Kidney (tissue), 14 donors: Measurements from ENCODE around the gene ZNF605. TPM values are rescaled to one million over a fixed set of nuclear protein-coding genes. Genes with fewer than 3 reads are reported as not detected.

Experiments
- DNase-seq, 5 donors: peaks; one replicate each; pipeline ENCODE4 v3.0.0-alpha.2; 2013 to 2020
- FAIRE-seq: peaks from 2 replicates; lab custom pipeline; 2012; peaks lifted over from hg19 to GRCh38; lab: Jason Lieb, UNC
- H3K27ac ChIP-seq, 2 donors: one replicate each; pipeline ENCODE4 v1.7.0; 2013; ENCODE audit warnings: low read depth in 2 of 2, low read length in 2 of 2, inconsistent platforms in 1 of 2
- H3K27me3 ChIP-seq: one replicate; pipeline ENCODE4 v1.7.1; 2013; ENCODE audit warnings: low read length, inconsistent platforms; ENCODE audit not compliant: control insufficient read depth, insufficient read depth
- H3K36me3 ChIP-seq, 3 donors: one replicate each; pipeline versions ENCODE4 v1.7.0 to v1.7.1; 2013; ENCODE audit warnings: low read length in 3 of 3, control low read depth in 1 of 3, inconsistent platforms in 1 of 3; ENCODE audit not compliant: insufficient read depth in 3 of 3, control insufficient read depth in 2 of 3
- H3K4me1 ChIP-seq, 3 donors: one replicate each; pipeline versions ENCODE4 v1.7.0 to v1.7.1; 2013; ENCODE audit warnings: low read length in 3 of 3, inconsistent platforms in 1 of 3, low read depth in 1 of 3; ENCODE audit not compliant: control insufficient read depth in 2 of 3, insufficient read depth in 2 of 3
- H3K4me3 ChIP-seq, 3 donors: one replicate each; pipeline versions ENCODE4 v1.7.0 to v1.8.1; 2013; ENCODE audit warnings: low read length in 3 of 3, control low read depth in 1 of 3, inconsistent platforms in 1 of 3
- H3K9ac ChIP-seq, 3 donors: one replicate each; pipeline versions ENCODE4 v1.7.0 to v1.7.1; 2013; ENCODE audit warnings: low read length in 3 of 3, control low read depth in 1 of 3, inconsistent platforms in 1 of 3
- H3K9me3 ChIP-seq, 3 donors: one replicate each; pipeline versions ENCODE4 v1.7.0 to v1.7.1; 2013; ENCODE audit warnings: low read length in 3 of 3, control low read depth in 1 of 3, inconsistent platforms in 1 of 3; ENCODE audit not compliant: control insufficient read depth in 2 of 3, insufficient read depth in 1 of 3
- CTCF ChIP-seq: IDR thresholded peaks from 3 replicates; pipeline ENCODE4 v1.5.1; 2012; ENCODE audit warnings: mild to moderate bottlenecking, moderate library complexity, borderline replicate concordance; ENCODE audit not compliant: insufficient read depth; ENCODE audit errors: extremely low read depth
- intact Hi-C: fragments of 100-400 bp; cut with DNase I; formaldehyde crosslinking; loops from one replicate; pipeline ENCODE4 v1.11.1; 2022
- polyA plus RNA-seq: library from polyadenylated mRNA; stranded (reverse); fragments of 350-450 nt; fragmentation: Illumina TruSeq; extraction: RNeasy Lipid Tissue Mini Kit (QIAGEN cat#74804); gene quantifications from one replicate; pipeline ENCODE4 v1.2.3, GENCODE V29; 2014; ENCODE audit warnings: low read depth, low replicate concordance; ENCODE audit not compliant: insufficient read depth
- total RNA-seq: library from RNA; stranded (reverse); fragmentation: NEBNext Ultra II Directional; extraction: Animal tissue kit (Norgen Biotek cat#: 25700); gene quantifications from one replicate; pipeline ENCODE4 v1.2.1, GENCODE V29; 2021
- donor health status: control.
- donor health status: control.
- donor health status: control.
- donor health status: control.
- donor health status: control.
- donor health status: DM: yes; HTN: yes; CAD: no.
- donor health status: Normal renal cell carcinoma (clear cell type).

ZNF605 gene
- total and polyA plus RNA-seq, 2 donors from 2014 or later: 5.0 to 15.2 TPM

DNA sequence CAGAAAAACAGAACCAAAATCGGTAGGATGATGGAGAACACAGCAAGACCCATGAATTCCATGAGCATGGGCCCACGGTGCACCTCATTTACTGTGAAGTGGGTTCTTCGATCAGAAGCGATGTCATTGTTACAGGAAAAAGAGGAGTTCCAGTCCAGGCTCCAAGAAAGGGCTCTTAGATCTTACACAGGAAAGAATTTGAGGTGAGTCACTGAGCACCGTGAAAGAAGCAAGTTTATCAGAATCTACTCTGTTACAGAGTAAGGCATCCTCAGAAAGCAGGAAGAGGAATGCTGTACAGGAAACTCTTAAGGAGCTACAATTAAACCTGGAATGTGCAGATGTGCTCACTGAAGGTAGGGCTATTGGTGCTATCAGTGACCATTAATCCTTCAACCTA lies 57.1 kb downstream of the ZNF605 start:
- no peak overlapping the region for H3K9ac ChIP-seq
- DNase-seq: no peak
- intact Hi-C loops: no loop called here
- H3K36me3 ChIP-seq: no peaks in the 10 kb centered on the region
- H3K4me1 ChIP-seq: no peaks in the 10 kb centered on the region
- H3K27ac ChIP-seq: no peak overlapping the region
- H3K9me3 ChIP-seq: no peaks in the 10 kb centered on the region
- H3K4me3 ChIP-seq: no peak overlapping the region
- no peaks in the 10 kb centered on the region for H3K27me3 ChIP-seq
- FAIRE-seq: no peak
- no peak for TF ChIP-seq CTCF

DNA sequence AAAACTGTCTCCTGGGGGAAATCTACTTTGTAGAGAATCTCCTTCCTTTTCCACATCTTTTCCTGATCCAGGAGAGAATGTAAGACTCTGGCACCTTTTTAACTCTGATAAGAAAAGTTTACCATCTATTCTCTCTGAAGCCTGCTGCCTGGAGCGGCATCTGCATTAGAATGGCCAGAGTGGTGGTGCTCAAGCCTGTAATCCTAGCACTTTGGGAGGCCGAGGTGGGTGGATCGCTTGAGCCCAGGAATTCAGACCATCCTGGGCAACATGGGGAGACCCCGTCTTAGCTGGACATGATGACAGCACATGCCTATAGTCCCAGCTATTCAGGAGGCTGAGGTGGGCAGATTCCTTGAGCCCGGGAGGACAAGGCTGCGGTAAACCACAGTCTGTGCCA lies 67.3 kb downstream of the ZNF605 start:
- TF ChIP-seq CTCF: no peak
- Histone ChIP-seq H3K36me3 (no peaks in the 10 kb centered on the region), H3K27me3 (no peaks in the 10 kb centered on the region), H3K9me3 (no peaks in the 10 kb centered on the region), H3K27ac (no peak overlapping the region), H3K9ac (no peak overlapping the region), H3K4me1 (peaks cover 0 to 2% (median 0%) of the 10 kb centered on the region in 3 donors), H3K4me3 (peak overlapping the region in 1 of 3 donors; percentile 98)
- intact Hi-C loops: no loop called here
- FAIRE-seq (no peak), DNase-seq (peak in 1 of 5 donors; percentile 39)

GRCh38 chr12:132887513-132888351 lies 68.4 kb downstream of the ZNF605 start, which contains the start of gene CHFR:
Gene CHFR, minus strand, starts transcription at chr12:132887605. Its CDS starts 277 bp downstream, at chr12:132887328.
- peak; percentile 97 to 99 (median 99) for DNase-seq
- intact Hi-C loops: no loop called here
- H3K9ac ChIP-seq: peak within 1 kb of the TSS; percentile 96 to 98 (median 97)
- H3K4me1 ChIP-seq: peaks cover 0 to 2% (median 0%) of the 10 kb centered on the region in 3 donors
- H3K9me3 ChIP-seq: no peaks in the 10 kb centered on the region
- peak within 1 kb of the TSS; percentile 97 to 98 (median 97) for H3K4me3 ChIP-seq
- TF ChIP-seq CTCF: no peak
- peak; percentile 8 for FAIRE-seq
- H3K36me3 ChIP-seq: no peaks in the 10 kb centered on the region
- no peaks in the 10 kb centered on the region for H3K27me3 ChIP-seq
- peak within 1 kb of the TSS; percentile 94 to 96 for H3K27ac ChIP-seq
